C1 segment of cervical spinal cord (tissue), 14 donors: ENCODE measurements around the gene MMP14.
"Not testable (repeated sequence)": the region's sequence is repeated elsewhere in the genome, so short reads cannot be mapped to it uniquely, and the experiment has no call there.

Experiments
- DNase-seq, 14 donors: peaks; one replicate each; lab custom pipeline; 2025; lab: John Stamatoyannopoulos, UW

MMP14 gene

DNA sequence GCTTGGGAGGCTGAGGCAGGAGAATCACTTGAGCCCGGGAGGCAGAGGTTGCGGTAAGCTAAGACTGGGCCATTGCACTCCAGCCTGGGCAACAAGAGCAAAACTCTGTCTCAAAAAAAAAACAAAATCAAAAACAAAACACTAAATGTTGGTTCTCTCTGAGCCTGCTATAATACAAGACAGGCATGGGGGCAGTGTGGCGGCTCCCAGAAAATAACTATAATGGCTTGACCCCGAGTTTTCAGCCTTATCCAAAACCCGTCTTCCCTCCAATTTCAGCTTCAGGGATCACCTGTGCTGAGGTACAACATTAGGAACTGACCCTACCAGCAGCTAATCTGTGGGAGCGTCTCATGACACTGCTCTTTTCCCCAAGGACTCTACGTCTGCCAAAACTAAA lies 22.0 kb upstream of the MMP14 start:
- no peak for DNase-seq

DNA sequence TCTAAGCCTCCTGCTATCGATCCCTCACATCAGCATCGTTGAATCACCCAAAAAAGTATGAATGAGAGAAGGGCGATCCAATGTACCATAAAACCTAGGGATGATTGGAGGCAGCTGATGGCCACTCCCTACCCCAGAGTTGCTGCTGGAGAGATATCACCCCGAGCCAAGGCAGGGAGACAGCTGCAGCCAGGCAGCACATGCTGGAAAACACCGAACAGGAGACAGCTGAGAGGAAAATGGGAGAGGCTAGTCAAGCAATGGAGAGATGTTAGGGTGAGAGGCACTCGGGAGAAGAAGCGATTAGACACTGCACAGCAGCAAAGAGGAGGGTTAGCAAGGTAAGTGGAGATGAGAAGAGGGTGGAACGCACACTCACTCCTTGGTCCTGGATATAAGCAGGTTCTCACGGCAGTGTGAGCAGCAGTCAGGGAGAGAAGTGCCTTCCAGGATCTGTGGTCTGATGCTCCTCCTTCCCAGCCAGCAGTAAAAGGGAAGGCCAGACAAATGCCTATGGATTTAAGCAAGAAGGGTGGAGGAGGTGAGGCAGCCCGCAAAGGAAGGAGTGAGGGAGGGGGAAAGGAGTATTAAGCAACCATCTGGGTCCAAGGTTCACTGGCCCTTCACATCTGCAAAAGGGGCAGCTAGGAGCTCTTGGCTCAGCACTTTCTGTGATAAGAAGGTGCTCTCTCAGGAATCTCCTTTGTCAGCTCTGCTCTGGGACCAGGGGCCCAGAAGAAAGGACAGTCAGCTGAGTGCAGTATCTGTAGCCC lies 21.3 kb upstream of the MMP14 start, which contains the start of gene SLC7A7:
TSS of gene SLC7A7 (minus strand) at position 495 of the 773 bp plus-strand sequence. CDS start 2,037 bp downstream, outside the sequence.
- no peak for DNase-seq

DNA sequence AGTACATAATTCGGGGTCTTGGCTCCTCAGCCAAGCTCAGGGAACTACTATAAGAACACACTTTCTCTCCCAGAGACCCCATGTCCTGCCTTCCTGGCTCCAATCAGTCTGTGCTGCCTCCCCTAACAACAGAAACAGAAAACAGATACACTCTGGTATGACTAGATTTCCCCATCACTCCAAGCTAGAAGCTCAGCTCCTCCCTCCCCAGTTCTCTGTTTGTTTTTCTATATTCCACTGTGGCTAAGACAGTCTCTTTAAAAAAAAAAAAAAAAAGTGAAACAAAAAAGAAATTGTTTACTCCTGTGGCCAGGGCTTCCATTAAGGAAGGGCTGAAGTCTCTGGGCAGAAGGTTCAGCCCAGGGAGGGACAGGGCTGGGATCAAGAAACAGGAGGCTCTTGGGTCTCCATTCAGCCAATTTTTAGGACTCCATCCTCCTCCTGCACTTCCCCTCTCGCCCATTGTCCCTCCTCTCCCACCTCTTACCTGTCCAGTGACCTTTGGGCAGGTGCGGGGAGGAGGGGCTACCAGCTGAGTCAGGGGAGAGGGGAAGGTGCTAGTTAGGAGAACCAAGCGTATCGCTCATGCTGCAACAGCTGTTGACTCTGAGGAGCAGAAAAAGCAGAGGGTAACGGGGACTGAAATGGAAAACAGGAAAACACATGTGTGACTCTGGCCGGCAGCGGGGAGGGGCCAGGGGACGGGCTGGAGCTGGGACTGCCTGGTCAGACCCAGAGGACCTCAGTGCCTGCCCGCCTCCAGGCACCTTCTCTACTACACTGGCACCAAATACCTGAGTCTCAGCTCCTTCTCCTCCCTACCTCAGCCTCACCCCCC lies 17.0 kb upstream of the MMP14 start:
- peak in 3 of 14 donors; percentile 18 to 29 (median 22) for DNase-seq

- no peak for DNase-seq
Observed at GRCh38 chr14:22820731-22821130, 15.7 kb upstream of the MMP14 start.

DNA sequence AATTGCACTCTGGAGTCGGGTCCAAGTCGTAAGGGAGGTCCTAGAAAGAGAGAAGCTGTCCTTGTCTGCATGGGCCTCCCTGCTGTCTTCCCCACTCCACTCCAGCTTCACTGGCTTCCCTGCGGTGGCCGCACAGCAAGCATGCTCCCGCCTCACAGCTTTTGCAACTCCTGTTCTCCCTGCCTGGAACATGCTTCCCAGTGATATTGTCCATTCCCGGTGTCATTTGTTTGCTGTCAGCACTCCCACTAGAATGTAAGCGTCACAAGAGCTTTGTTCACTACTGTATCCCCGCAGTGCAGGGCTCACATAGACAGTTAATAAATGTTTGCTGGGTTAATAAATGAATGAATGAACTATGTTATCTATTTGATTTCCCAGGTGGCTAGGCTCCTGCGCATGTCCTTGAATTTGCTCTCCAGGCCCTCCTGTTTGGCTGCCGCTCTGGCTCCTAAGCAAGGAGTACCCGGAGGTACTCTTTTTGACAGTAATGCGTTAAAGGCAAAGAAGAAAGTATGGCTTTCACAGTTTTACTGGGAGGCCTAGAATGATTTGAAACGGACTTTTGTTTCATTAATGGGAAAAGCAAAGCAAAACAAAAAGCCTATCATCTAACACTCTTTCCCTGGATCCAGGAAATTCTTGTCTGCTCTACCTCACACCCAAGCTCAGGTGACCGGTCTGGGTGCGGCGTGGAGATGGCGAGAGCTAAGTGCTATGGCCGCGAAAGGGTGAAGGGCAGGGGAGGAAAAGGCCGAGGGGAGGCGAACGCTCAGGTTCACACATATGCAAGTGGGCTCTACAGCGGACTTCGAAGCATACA lies 15.0 kb upstream of the MMP14 start:
- DNase-seq: no peak

DNA sequence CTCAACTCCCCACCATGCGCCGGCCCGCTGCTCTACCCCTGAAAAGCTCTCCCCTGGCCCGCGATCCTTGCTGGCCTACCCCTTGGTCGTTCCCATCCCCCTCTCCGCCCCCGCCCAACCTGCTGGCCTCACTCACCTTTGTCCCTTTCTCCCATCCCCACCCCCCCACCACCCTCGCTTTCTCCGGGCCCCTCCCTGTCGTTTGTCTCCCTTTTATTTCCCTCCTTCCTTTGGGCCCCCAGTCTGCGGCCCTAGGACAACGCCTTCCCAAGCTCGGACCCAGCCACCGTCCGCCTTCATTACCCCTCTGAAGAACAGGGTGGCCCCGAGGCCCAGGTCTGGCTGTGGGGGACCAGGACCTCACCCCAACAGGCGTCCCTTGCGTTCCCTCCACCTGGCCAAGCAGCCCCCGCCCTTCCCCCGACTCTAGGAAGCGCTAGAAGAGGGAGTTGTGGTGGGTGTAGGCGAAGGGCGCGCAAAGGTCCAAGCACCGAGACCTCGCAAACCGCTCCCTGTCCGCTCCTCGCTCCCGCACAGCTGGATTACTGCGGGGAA lies 14.3 kb upstream of the MMP14 start:
- DNase-seq: no peak

- peak in 12 of 14 donors; percentile 20 to 84 (median 60) for DNase-seq
Observed at GRCh38 chr14:22822571-22823098, 13.8 kb upstream of the MMP14 start.

DNA sequence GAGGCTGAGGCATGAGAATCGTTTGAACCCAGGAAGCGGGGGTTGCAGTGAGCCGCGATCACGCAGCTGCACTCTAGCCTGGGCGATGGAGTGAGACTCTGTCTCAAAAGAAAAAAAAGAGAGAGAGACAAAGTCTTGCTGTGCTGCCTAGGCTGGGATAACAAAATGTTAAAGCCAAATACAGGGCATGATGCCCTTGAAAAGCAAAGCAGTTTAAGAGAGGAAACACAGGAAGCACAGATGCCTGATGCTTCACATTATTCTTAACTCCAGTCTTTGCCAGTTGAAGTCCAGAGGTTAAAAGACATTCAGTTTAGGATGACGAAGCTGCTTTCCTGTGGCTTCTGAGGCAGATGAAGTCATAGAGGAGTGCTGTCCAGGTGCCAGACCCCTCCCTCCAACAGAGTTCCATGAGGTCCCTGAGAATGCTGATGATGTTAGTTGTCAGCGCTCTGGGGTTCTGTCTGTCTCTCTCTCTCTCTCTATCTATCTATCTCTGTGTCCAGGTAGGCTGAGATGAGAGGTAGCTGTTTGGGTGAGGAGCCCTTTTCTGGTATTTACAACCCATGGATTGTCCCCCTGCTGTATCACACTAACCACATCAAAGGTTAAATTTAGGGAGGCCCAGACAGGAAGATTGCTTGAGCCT lies 11.6 kb upstream of the MMP14 start:
- DNase-seq: no peak

GRCh38 chr14:22829076-22829660 lies 7.2 kb upstream of the MMP14 start:
- not testable (repeated sequence) for DNase-seq

- peak; percentile 35 to 91 (median 83) for DNase-seq
Observed at GRCh38 chr14:22829661-22830442, 6.5 kb upstream of the MMP14 start, which contains the start of gene MRPL52. MRPL52 (plus strand) TSS chr14:22829887; CDS start chr14:22829913, 26 bp downstream.

GRCh38 chr14:22830443-22831010 lies 5.9 kb upstream of the MMP14 start:
- no peak for DNase-seq

DNA sequence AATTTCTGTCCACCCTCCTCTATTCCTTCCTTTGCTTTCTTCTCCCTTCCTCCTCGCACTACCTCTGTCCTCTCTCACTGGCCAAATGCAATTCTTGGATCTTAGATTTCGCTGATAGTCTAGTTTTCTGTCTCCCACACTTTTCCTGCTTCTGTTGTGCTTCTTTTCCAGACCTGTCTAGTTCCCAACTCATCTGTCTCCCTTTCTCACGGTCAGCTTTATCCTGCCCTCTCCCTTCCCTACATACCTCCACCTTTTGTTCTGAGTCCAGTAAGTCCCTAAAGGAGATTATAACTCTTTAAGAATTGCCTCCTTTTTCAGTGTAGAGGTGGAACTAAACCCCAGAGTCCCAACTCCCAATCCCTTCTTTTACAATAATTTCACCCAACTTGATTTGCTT lies 880 bp upstream of the MMP14 start:
- DNase-seq: no peak

- DNase-seq: peak in 6 of 14 donors; percentile 31 to 62 (median 48)
Observed at GRCh38 chr14:22837114-22837749, 847 bp downstream of the MMP14 start.

GRCh38 chr14:22837750-22838538 lies 1.6 kb downstream of the MMP14 start:
- peak in 6 of 14 donors; percentile 25 to 66 (median 60) for DNase-seq

- peak in 3 of 14 donors; percentile 42 to 64 (median 53) for DNase-seq
Observed at GRCh38 chr14:22838631-22839041, 2.3 kb downstream of the MMP14 start.

DNA sequence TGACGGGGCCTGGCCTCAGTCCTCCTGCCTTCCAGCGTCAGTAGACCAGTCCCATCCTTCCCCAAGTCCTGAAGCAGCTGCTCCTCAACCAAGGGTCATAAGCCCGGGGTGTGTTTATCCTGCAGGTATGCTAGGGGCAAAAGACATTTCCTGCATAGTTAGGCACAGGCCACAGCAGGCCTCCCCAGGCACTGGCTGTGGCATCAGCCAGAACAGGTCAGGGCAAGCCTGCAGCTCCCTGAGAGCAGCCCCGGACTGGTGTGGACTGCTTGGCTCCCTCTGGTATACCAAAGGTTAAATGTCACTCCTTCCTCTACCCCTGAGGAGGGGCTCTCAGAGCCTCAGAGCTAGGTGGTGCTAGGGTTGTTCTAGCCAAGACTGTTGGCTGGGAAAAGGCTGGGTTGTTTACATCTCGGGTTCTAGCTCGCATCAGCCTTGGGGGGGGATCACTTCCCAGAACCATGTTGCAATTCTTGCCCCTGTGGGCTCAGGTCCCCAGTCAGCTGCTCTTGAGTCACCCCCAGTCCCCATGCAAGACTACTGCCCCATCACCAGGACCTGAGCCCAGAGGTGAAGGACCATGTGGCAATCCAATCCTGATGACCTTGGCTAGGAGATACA lies 2.9 kb downstream of the MMP14 start:
- DNase-seq: peak in 1 of 14 donors; percentile 48

- DNase-seq: no peak
Observed at GRCh38 chr14:22841311-22841710, 4.9 kb downstream of the MMP14 start.
